ENCODE results near the gene KCNN3. TPM values are rescaled to one million over a fixed set of nuclear protein-coding genes. Genes with fewer than 3 reads are reported as not detected.

The KCNN3 gene
- total RNA-seq, 1 donor from 2014 or later: 4.3 TPM

GRCh38 chr1:154711416-154711815 is 158.7 kb downstream of the KCNN3 start:
- Mint-ChIP-seq H3K27me3 (ENCODE audit: insufficient read depth, low read depth) (peaks cover 9% of the 10 kb centered on the region), H3K9me3 (no peaks in the 10 kb centered on the region), H3K27ac (no peak overlapping the region), H3K36me3 (peaks cover 4% of the 10 kb centered on the region), H3K4me1 (peaks cover 12% of the 10 kb centered on the region), H3K4me3 (no peak overlapping the region)
- peaks cover 7% of the 10 kb centered on the region for H3K4me1 ChIP-seq
- no peak overlapping the region for H2AFZ ChIP-seq (replicated peaks)
- no peak overlapping the region for H3K27ac ChIP-seq
- H3K79me2 ChIP-seq (ENCODE audit: low read depth): no peaks in the 10 kb centered on the region
- H3K9ac ChIP-seq: no peak overlapping the region
- no peaks in the 10 kb centered on the region for H4K20me1 ChIP-seq (ENCODE audit: low read depth)
- no peak for DNase-seq (ENCODE audit: low spot score)
- no peaks in the 10 kb centered on the region for H3F3A ChIP-seq (ENCODE audit: low read depth)
- no peak overlapping the region for H3K4me3 ChIP-seq
- TF ChIP-seq EZH2 (IDR thresholded peaks at IDR 0.05): no peak
- TF ChIP-seq EZH2phosphoT487 (IDR thresholded peaks at IDR 0.05): no peak
- TF ChIP-seq, protein P1, sequence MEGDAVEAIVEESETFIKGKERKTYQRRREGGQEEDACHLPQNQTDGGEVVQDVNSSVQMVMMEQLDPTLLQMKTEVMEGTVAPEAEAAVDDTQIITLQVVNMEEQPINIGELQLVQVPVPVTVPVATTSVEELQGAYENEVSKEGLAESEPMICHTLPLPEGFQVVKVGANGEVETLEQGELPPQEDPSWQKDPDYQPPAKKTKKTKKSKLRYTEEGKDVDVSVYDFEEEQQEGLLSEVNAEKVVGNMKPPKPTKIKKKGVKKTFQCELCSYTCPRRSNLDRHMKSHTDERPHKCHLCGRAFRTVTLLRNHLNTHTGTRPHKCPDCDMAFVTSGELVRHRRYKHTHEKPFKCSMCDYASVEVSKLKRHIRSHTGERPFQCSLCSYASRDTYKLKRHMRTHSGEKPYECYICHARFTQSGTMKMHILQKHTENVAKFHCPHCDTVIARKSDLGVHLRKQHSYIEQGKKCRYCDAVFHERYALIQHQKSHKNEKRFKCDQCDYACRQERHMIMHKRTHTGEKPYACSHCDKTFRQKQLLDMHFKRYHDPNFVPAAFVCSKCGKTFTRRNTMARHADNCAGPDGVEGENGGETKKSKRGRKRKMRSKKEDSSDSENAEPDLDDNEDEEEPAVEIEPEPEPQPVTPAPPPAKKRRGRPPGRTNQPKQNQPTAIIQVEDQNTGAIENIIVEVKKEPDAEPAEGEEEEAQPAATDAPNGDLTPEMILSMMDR (IDR thresholded peaks at IDR 0.05): no peak
- no peaks in the 10 kb centered on the region for H3K36me3 ChIP-seq
- no peak overlapping the region for H3K4me2 ChIP-seq
- no peaks in the 10 kb centered on the region for H3K27me3 ChIP-seq
- no peaks in the 10 kb centered on the region for H3K9me3 ChIP-seq (ENCODE audit: low read depth)

GRCh38 chr1:154710106-154710505 is 160.0 kb downstream of the KCNN3 start:
- H3K27me3 Mint-ChIP-seq (ENCODE audit: insufficient read depth, low read depth): peaks cover 9% of the 10 kb centered on the region
- peaks cover 4% of the 10 kb centered on the region for H3K36me3 Mint-ChIP-seq
- H3F3A ChIP-seq (ENCODE audit: low read depth): no peaks in the 10 kb centered on the region
- no peaks in the 10 kb centered on the region for H4K20me1 ChIP-seq (ENCODE audit: low read depth)
- H3K4me3 Mint-ChIP-seq: no peak overlapping the region
- H3K27ac ChIP-seq: no peak overlapping the region
- DNase-seq (ENCODE audit: low spot score): no peak
- H3K4me2 ChIP-seq: no peak overlapping the region
- H3K79me2 ChIP-seq (ENCODE audit: low read depth): no peaks in the 10 kb centered on the region
- no peak overlapping the region for H3K27ac Mint-ChIP-seq
- no peaks in the 10 kb centered on the region for H3K27me3 ChIP-seq
- no peak overlapping the region for H2AFZ ChIP-seq (replicated peaks)
- TF ChIP-seq EZH2 (IDR thresholded peaks at IDR 0.05) (no peak), EZH2phosphoT487 (IDR thresholded peaks at IDR 0.05) (no peak)
- TF ChIP-seq, protein P1 (IDR thresholded peaks at IDR 0.05): no peak
- no peaks in the 10 kb centered on the region for H3K9me3 ChIP-seq (ENCODE audit: low read depth)
- peaks cover 12% of the 10 kb centered on the region for H3K4me1 Mint-ChIP-seq
- H3K36me3 ChIP-seq: no peaks in the 10 kb centered on the region
- H3K4me3 ChIP-seq: no peak overlapping the region
- H3K4me1 ChIP-seq: peaks cover 7% of the 10 kb centered on the region
- H3K9ac ChIP-seq: no peak overlapping the region
- no peaks in the 10 kb centered on the region for H3K9me3 Mint-ChIP-seq

DNA sequence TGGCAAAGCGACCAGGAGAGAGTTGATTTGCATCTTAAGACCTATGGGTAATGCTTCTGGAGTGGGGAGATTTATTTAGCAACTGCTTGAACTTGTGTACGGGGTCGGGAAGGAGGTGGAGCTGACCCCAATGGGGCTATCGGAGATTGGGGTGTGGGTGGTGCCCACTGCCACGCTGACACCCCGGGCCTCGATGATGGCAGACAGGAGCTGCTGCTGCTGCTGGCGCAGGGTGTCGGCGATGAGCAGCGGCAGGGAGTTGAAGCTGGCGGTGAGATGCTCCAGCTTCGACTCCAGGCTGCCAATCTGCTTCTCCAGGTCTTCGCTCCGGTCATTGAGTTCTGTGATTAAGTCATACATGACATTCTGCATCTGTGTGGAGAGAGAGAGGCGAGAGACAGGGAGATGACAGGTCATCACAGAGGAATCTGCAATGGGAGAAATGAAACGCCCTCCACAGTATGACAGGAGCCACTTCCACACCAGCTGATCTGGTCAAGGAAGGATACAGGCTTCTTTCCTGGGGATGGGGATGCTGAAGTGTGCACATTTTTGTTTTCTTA is 162.1 kb downstream of the KCNN3 start:
- no peaks in the 10 kb centered on the region for H3K36me3 ChIP-seq
- TF ChIP-seq EZH2phosphoT487 (IDR thresholded peaks at IDR 0.05) (no peak), EZH2 (IDR thresholded peaks at IDR 0.05) (no peak)
- TF ChIP-seq, protein P1 (IDR thresholded peaks at IDR 0.05): no peak
- peaks cover 12% of the 10 kb centered on the region for H3K4me1 Mint-ChIP-seq
- no peaks in the 10 kb centered on the region for H3K27me3 ChIP-seq
- no peak overlapping the region for H2AFZ ChIP-seq (replicated peaks)
- H3F3A ChIP-seq (ENCODE audit: low read depth): no peaks in the 10 kb centered on the region
- no peaks in the 10 kb centered on the region for H4K20me1 ChIP-seq (ENCODE audit: low read depth)
- H3K79me2 ChIP-seq (ENCODE audit: low read depth): no peaks in the 10 kb centered on the region
- H3K36me3 Mint-ChIP-seq: peaks cover 3% of the 10 kb centered on the region
- H3K4me3 ChIP-seq: no peak overlapping the region
- peak overlapping the region; percentile 39 for H3K27ac Mint-ChIP-seq
- no peak overlapping the region for H3K9ac ChIP-seq
- H3K27ac ChIP-seq: no peak overlapping the region
- no peaks in the 10 kb centered on the region for H3K9me3 ChIP-seq (ENCODE audit: low read depth)
- peaks cover 7% of the 10 kb centered on the region for H3K4me1 ChIP-seq
- no peaks in the 10 kb centered on the region for H3K9me3 Mint-ChIP-seq
- no peak overlapping the region for H3K4me2 ChIP-seq
- no peak for DNase-seq (ENCODE audit: low spot score)
- no peak overlapping the region for H3K4me3 Mint-ChIP-seq
- peaks cover 9% of the 10 kb centered on the region for H3K27me3 Mint-ChIP-seq (ENCODE audit: insufficient read depth, low read depth)
